Hematopoietic multipotent progenitor cell treated with erythropoietin and hydrocortisone succinate and interleukin-3 and kit ligand, for 4 days (in vitro differentiated cells): ENCODE results near the gene SSTR4.

ENCODE experiments used
- DNase-seq: peaks from one replicate; pipeline ENCODE4 v3.0.0-alpha.2; 2015

Gene SSTR4

GRCh38 chr20:23047001-23047737, 12.1 kb downstream of the SSTR4 start:
- no peak for DNase-seq

GRCh38 chr20:23047738-23048214, 12.7 kb downstream of the SSTR4 start:
- DNase-seq: peak; percentile 57

GRCh38 chr20:23048283-23049200, 13.4 kb downstream of the SSTR4 start:
- peak; percentile 86 for DNase-seq

GRCh38 chr20:23049201-23050075, 14.3 kb downstream of the SSTR4 start, which contains the start of gene THBD:
THBD (minus strand) TSS chr20:23049672; CDS start chr20:23049504, 168 bp downstream.
- DNase-seq: peak; percentile 63

- peak; percentile 26 for DNase-seq
These were observed 15.1 kb downstream of the SSTR4 start for GRCh38 chr20:23050076-23050838.

GRCh38 chr20:23050847-23051627, 15.9 kb downstream of the SSTR4 start:
- peak; percentile 87 for DNase-seq

GRCh38 chr20:23052904-23053303, 17.8 kb downstream of the SSTR4 start:
- DNase-seq: no peak

GRCh38 chr20:23058240-23058639, 23.1 kb downstream of the SSTR4 start:
- no peak for DNase-seq

GRCh38 chr20:23059001-23059400, 23.9 kb downstream of the SSTR4 start:
- DNase-seq: no peak

- DNase-seq: peak; percentile 46
These were observed 24.7 kb downstream of the SSTR4 start for GRCh38 chr20:23059846-23060245.

GRCh38 chr20:23060629-23061028, 25.5 kb downstream of the SSTR4 start:
- peak; percentile 12 for DNase-seq

GRCh38 chr20:23061262-23061661, 26.1 kb downstream of the SSTR4 start:
- no peak for DNase-seq

- peak; percentile 61 for DNase-seq
These were observed 26.8 kb downstream of the SSTR4 start for GRCh38 chr20:23061734-23062561.

- no peak for DNase-seq
These were observed 27.5 kb downstream of the SSTR4 start for GRCh38 chr20:23062632-23063031.

GRCh38 chr20:23063168-23063567, 28.1 kb downstream of the SSTR4 start:
- DNase-seq: no peak

GRCh38 chr20:23063581-23063980, 28.5 kb downstream of the SSTR4 start:
- DNase-seq: no peak

GRCh38 chr20:23065266-23066201, 30.4 kb downstream of the SSTR4 start:
- DNase-seq: no peak

- no peak for DNase-seq
These were observed 31.7 kb downstream of the SSTR4 start for GRCh38 chr20:23066772-23067171.

GRCh38 chr20:23068283-23068682, 33.2 kb downstream of the SSTR4 start:
- DNase-seq: no peak
